Body of pancreas (tissue), 4 donors: ENCODE results near the gene RIPOR1.

ENCODE experiments used
- POLR2A ChIP-seq, 3 donors: fragments of 450-650 bp; IDR thresholded peaks; one replicate each; pipeline ENCODE4 v1.6.1; 2016; ENCODE audit warnings: antibody characterized with exemption in 3 of 3, mild to moderate bottlenecking in 2 of 3
- TF ChIP-seq, protein P1 (sequence below), 7 experiments: fragments of 450-650 bp in 4 of 7; fragments of 200-600 bp in 3 of 7; sonication (generic) in 3 of 7; IDR thresholded peaks; one replicate each; pipeline ENCODE4 v1.5.1; 2016 to 2019; ENCODE audit warnings: antibody characterized with exemption in 7 of 7

DNA sequence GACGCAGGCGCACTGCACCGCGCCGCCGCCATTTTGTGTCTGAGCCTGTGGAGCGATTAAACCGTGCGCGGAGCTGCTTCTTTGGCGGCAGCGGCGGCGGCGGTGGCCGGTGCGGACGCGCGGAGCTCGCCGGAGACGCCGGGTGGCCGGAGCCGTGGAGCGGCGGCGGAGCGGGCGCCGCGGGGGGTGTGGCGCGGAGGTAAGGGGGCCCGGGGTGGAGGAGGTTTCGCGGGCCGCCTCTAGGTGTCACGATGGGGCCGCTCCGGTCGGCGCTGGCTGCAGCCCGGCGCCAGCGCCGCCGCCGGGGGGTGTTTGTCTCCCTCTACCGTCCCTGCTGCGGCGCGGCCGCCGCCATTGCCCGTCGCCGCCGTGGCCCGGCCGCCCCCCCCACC, 33.9 kb downstream of the RIPOR1 start, which contains the start of gene CTCF:
- TF ChIP-seq POLR2A (IDR thresholded peaks at IDR 0.05) = no peak
- TF ChIP-seq, protein P1, sequence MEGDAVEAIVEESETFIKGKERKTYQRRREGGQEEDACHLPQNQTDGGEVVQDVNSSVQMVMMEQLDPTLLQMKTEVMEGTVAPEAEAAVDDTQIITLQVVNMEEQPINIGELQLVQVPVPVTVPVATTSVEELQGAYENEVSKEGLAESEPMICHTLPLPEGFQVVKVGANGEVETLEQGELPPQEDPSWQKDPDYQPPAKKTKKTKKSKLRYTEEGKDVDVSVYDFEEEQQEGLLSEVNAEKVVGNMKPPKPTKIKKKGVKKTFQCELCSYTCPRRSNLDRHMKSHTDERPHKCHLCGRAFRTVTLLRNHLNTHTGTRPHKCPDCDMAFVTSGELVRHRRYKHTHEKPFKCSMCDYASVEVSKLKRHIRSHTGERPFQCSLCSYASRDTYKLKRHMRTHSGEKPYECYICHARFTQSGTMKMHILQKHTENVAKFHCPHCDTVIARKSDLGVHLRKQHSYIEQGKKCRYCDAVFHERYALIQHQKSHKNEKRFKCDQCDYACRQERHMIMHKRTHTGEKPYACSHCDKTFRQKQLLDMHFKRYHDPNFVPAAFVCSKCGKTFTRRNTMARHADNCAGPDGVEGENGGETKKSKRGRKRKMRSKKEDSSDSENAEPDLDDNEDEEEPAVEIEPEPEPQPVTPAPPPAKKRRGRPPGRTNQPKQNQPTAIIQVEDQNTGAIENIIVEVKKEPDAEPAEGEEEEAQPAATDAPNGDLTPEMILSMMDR (IDR thresholded peaks at IDR 0.05) = peak in 6 of 7 experiments; percentile 33 to 88 (median 76)
